GM18517 (cell line): ENCODE data around the gene ULBP1.
"Not testable (repeated sequence)": the region's sequence is repeated elsewhere in the genome, so short reads cannot be mapped to it uniquely, and the experiment has no call there.

ENCODE experiments used
- ATAC-seq: cut with Tn5 transposase; IDR thresholded peaks from one replicate; pipeline ENCODE4 v1.9.1; 2021; ENCODE audit warnings: mild to moderate bottlenecking, moderate library complexity; ENCODE audit not compliant: unreplicated experiment

ULBP1 gene

GRCh38 chr6:149951096-149951495, 12.6 kb upstream of the ULBP1 start:
- ATAC-seq = no peak

GRCh38 chr6:149951626-149952025, 12.1 kb upstream of the ULBP1 start:
- ATAC-seq = no peak

GRCh38 chr6:149953390-149953789, 10.4 kb upstream of the ULBP1 start:
- not testable (repeated sequence) for ATAC-seq

GRCh38 chr6:149953934-149954327, 9.8 kb upstream of the ULBP1 start:
- not testable (repeated sequence) for ATAC-seq

GRCh38 chr6:149954328-149954983, 9.3 kb upstream of the ULBP1 start:
- ATAC-seq = not testable (repeated sequence)

GRCh38 chr6:149954984-149955653, 8.6 kb upstream of the ULBP1 start:
- not testable (repeated sequence) for ATAC-seq

- not testable (repeated sequence) for ATAC-seq
Measured at GRCh38 chr6:149955654-149956317, 8.0 kb upstream of the ULBP1 start.

GRCh38 chr6:149958124-149958523, 5.6 kb upstream of the ULBP1 start:
- not testable (repeated sequence) for ATAC-seq

GRCh38 chr6:149959806-149960205, 3.9 kb upstream of the ULBP1 start:
- ATAC-seq = not testable (repeated sequence)

- ATAC-seq = no peak
Measured at GRCh38 chr6:149960488-149960887, 3.3 kb upstream of the ULBP1 start.

- ATAC-seq = no peak
Measured at GRCh38 chr6:149961728-149962425, 1.9 kb upstream of the ULBP1 start.

GRCh38 chr6:149962461-149963211, 1.1 kb upstream of the ULBP1 start:
- no peak for ATAC-seq

- no peak for ATAC-seq
Measured at GRCh38 chr6:149963212-149963461, 606 bp upstream of the ULBP1 start.

- ATAC-seq = no peak
Measured at GRCh38 chr6:149964308-149965193, 808 bp downstream of the ULBP1 start.

GRCh38 chr6:149965194-149966020, 1.7 kb downstream of the ULBP1 start:
- ATAC-seq = no peak

- ATAC-seq = not testable (repeated sequence)
Measured at GRCh38 chr6:149966319-149966718, 2.6 kb downstream of the ULBP1 start.

- ATAC-seq = no peak
Measured at GRCh38 chr6:149967591-149967990, 3.8 kb downstream of the ULBP1 start.

- ATAC-seq = not testable (repeated sequence)
Measured at GRCh38 chr6:149967999-149968398, 4.3 kb downstream of the ULBP1 start.

GRCh38 chr6:149968909-149969308, 5.2 kb downstream of the ULBP1 start:
- not testable (repeated sequence) for ATAC-seq
